Prostate gland (tissue), 2 donors: Measurements from ENCODE around the gene ZNF343. TPM values are rescaled to one million over a fixed set of nuclear protein-coding genes. Genes with fewer than 3 reads are reported as not detected.
"Not testable (repeated sequence)": the region's sequence is repeated elsewhere in the genome, so short reads cannot be mapped to it uniquely, and the experiment has no call there.

Experiments used
- DNase-seq: peaks from one replicate; pipeline ENCODE4 v3.0.0-alpha.2; 2019; ENCODE audit warnings: low spot score
- H3K27ac ChIP-seq, 2 donors: fragments of 200-600 bp; sonication (generic); 2 replicates each; pipeline ENCODE4 v1.5.1; 2017 to 2019
- H3K27me3 ChIP-seq: fragments of 200-600 bp; sonication (generic); replicated peaks from 2 replicates; pipeline ENCODE4 v1.5.1; 2019; ENCODE audit not compliant: insufficient read depth
- H3K36me3 ChIP-seq, 2 donors: fragments of 200-600 bp; sonication (generic); 1 replicate in 1 of 2; 2 replicates in 1 of 2; pipeline versions ENCODE4 v1.5.1 to v1.8.1; 2017 to 2019
- H3K4me1 ChIP-seq: fragments of 200-600 bp; sonication (generic); replicated peaks from 2 replicates; pipeline ENCODE4 v1.5.1; 2019
- H3K4me3 ChIP-seq, 2 donors: fragments of 200-600 bp; sonication (generic); 2 replicates each; pipeline ENCODE4 v1.5.1; 2017 to 2019
- H3K9me3 ChIP-seq: fragments of 200-600 bp; sonication (generic); 2 replicates; pipeline ENCODE4 v1.5.1; 2017
- POLR2A ChIP-seq: fragments of 450-650 bp; IDR thresholded peaks from one replicate; pipeline ENCODE4 v1.6.1; 2016; ENCODE audit warnings: antibody characterized with exemption, mild to moderate bottlenecking
- POLR2AphosphoS5 ChIP-seq: sonication (generic); formaldehyde crosslinking; IDR thresholded peaks from one replicate; pipeline ENCODE4 v1.6.1; 2017; ENCODE audit warnings: antibody characterized with exemption
- WGBS: methylation state at CpG from one replicate; pipeline ENCODE4 v1.1.5; 2018; 5-methylcytosine and 5-hydroxymethylcytosine counted together
- intact Hi-C: fragments of 100-400 bp; cut with DNase I; formaldehyde crosslinking; loops from one replicate; pipeline ENCODE4 v1.14.2; 2022
- total RNA-seq, 2 donors: library from RNA; depleted of rRNA; stranded (reverse); fragments of >200 nt; gene quantifications; one replicate each; pipeline ENCODE4 v1.1.0, GENCODE V29; 2016
- TF ChIP-seq, protein P1 (sequence below), 4 experiments: fragments of 200-600 bp in 2 of 4; fragments of 450-650 bp in 2 of 4; sonication (generic) in 2 of 4; IDR thresholded peaks; 1 replicate in 3 of 4; 2 replicates in 1 of 4; pipeline ENCODE4 v1.5.1; 2016 to 2019; ENCODE audit warnings: antibody characterized with exemption in 4 of 4, mild to moderate bottlenecking in 2 of 4, moderate library complexity in 2 of 4

The ZNF343 gene
- total RNA-seq, 2 donors from 2014 or later, result 8.0 to 10.4 TPM

DNA sequence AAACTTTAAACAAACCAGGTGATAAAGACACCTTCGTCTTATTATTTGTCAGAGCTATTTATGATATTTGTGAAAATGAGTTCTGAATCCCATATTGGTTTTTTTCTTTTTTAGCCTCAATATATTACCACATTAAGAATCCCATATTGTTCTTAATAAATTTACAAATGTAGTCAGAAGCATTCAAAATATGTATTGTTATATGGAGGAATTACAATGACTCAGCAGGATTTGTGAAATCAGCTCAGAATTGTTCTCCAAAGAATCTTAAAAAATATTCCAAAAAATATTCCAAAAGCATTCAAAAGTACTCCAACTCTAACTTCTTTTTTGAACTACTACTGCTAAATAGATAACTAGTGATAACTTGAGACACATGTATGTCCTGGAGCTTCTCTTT lies 6.5 kb upstream of the ZNF343 start:
- H3K4me1 ChIP-seq, result no peaks in the 10 kb centered on the region
- intact Hi-C loops, result no loop called here
- WGBS, result 61% methylated on average over 1 of the region's 1 CpG
- H3K36me3 ChIP-seq, result no peaks in the 10 kb centered on the region
- H3K27ac ChIP-seq, result no peak overlapping the region
- no peak for DNase-seq
- H3K4me3 ChIP-seq, result no peak overlapping the region
- no peaks in the 10 kb centered on the region for H3K27me3 ChIP-seq
- no peak for TF ChIP-seq POLR2A
- TF ChIP-seq POLR2AphosphoS5, result no peak
- H3K9me3 ChIP-seq, result no peaks in the 10 kb centered on the region

- no peaks in the 10 kb centered on the region for H3K27me3 ChIP-seq
- H3K4me1 ChIP-seq, result no peaks in the 10 kb centered on the region
- H3K9me3 ChIP-seq, result no peaks in the 10 kb centered on the region
- 82% methylated on average over 3 of the region's 3 CpGs for WGBS
- TF ChIP-seq, protein P1, sequence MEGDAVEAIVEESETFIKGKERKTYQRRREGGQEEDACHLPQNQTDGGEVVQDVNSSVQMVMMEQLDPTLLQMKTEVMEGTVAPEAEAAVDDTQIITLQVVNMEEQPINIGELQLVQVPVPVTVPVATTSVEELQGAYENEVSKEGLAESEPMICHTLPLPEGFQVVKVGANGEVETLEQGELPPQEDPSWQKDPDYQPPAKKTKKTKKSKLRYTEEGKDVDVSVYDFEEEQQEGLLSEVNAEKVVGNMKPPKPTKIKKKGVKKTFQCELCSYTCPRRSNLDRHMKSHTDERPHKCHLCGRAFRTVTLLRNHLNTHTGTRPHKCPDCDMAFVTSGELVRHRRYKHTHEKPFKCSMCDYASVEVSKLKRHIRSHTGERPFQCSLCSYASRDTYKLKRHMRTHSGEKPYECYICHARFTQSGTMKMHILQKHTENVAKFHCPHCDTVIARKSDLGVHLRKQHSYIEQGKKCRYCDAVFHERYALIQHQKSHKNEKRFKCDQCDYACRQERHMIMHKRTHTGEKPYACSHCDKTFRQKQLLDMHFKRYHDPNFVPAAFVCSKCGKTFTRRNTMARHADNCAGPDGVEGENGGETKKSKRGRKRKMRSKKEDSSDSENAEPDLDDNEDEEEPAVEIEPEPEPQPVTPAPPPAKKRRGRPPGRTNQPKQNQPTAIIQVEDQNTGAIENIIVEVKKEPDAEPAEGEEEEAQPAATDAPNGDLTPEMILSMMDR (IDR thresholded peaks at IDR 0.05), result no peak
- TF ChIP-seq POLR2A (no peak), POLR2AphosphoS5 (no peak)
- intact Hi-C loops, result loop anchor here (2.0 kb wide), 1 partner anchor 39 kb away; the partner anchor contains the start of gene SNRPB
- H3K27ac ChIP-seq, result no peak overlapping the region
- no peaks in the 10 kb centered on the region for H3K36me3 ChIP-seq
- no peak overlapping the region for H3K4me3 ChIP-seq
- DNase-seq, result no peak
Observed at GRCh38 chr20:2509794-2510193, 1.1 kb upstream of the ZNF343 start.

- Histone ChIP-seq H3K4me1 (no peaks in the 10 kb centered on the region), H3K9me3 (no peaks in the 10 kb centered on the region), H3K36me3 (no peaks in the 10 kb centered on the region), H3K27me3 (no peaks in the 10 kb centered on the region), H3K4me3 (peak overlapping the region; percentile 80 to 87), H3K27ac (peak overlapping the region; percentile 88 to 90)
- intact Hi-C loops, result loop anchor here (2.0 kb wide), 1 partner anchor 39 kb away; the partner anchor contains the start of gene SNRPB
- TF ChIP-seq POLR2A (no peak), POLR2AphosphoS5 (no peak)
- TF ChIP-seq, protein P1 (IDR thresholded peaks at IDR 0.05), result no peak
- no peak for DNase-seq
- 48% methylated on average over 9 of the region's 9 CpGs for WGBS
Observed at GRCh38 chr20:2509468-2509781, 710 bp upstream of the ZNF343 start.

DNA sequence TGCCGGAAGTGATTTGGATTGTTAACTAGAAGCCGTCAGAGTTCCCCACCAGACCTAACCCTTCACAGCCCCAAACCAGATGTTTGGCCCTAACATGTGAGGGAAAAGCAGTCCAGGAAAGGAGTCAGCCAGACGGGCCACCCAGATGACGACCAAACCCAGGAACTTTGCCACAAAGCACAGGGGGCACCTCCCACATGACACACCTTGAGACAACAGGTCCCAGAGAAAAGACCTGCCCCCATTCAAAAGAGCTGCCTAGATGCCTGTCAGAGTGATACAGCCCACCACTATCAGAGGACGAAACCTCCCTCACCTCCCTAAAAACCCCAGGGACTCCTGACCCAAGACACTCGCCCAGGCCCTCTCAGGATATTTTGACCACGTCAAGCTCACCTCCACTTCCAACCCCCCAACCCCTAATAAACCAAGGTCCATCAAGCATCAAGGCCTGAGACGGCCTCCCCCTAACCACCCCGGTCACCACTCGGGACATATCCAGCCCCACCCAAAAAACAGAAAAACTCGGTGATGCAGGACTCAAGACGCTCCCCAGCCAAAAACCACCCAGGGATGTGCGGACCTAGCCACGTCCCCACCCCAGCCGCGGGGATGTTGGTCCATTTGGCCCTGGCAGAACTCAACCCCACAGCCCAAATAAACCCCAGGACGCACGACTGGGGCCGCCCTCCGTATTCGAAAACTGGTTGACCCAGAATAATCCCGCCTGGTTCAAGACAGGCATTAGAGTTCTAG lies 662 bp downstream of the ZNF343 start:
- Histone ChIP-seq H3K9me3 (no peaks in the 10 kb centered on the region), H3K4me1 (no peaks in the 10 kb centered on the region), H3K27me3 (no peaks in the 10 kb centered on the region), H3K27ac (peak overlapping the region; percentile 88 to 90), H3K4me3 (peak overlapping the region; percentile 80 to 87), H3K36me3 (no peaks in the 10 kb centered on the region)
- WGBS, result 8% methylated on average over 22 of the region's 22 CpGs
- TF ChIP-seq, protein P1 (IDR thresholded peaks at IDR 0.05), result no peak
- TF ChIP-seq POLR2A (no peak), POLR2AphosphoS5 (no peak)
- intact Hi-C loops, result loop anchor here (2.0 kb wide), 1 partner anchor 37 kb away; the partner anchor contains the start of gene SNRPB
- no peak for DNase-seq

- no peak overlapping the region for H3K27ac ChIP-seq
- H3K9me3 ChIP-seq, result no peaks in the 10 kb centered on the region
- H3K4me3 ChIP-seq, result peak overlapping the region in 1 of 2 donors; percentile 87
- TF ChIP-seq, protein P1 (IDR thresholded peaks at IDR 0.05), result no peak
- TF ChIP-seq POLR2A (no peak), POLR2AphosphoS5 (no peak)
- 79% methylated on average over 5 of the region's 5 CpGs for WGBS
- no peak for DNase-seq
- intact Hi-C loops, result no loop called here
- no peaks in the 10 kb centered on the region for H3K27me3 ChIP-seq
- H3K36me3 ChIP-seq, result no peaks in the 10 kb centered on the region
- no peaks in the 10 kb centered on the region for H3K4me1 ChIP-seq
Observed at GRCh38 chr20:2507464-2507863, 1.3 kb downstream of the ZNF343 start.

DNA sequence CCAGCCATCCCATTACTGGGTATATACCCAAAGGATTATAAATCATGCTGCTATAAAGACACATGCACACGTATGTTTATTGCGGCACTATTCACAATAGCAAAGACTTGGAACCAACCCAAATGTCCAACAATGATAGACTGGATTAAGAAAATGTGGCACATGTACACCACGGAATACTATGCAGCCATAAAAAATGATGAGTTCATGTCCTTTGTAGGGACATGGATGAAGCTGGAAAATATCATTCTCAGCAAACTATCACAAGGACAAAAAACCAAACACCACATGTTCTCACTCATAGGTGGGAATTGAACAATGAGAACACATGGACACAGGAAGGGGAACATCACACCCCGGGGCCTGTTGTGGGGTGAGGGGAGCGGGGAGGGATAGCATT lies 2.3 kb downstream of the ZNF343 start:
- intact Hi-C loops, H3K27me3 ChIP-seq, H3K4me3 ChIP-seq, H3K9me3 ChIP-seq, H3K27ac ChIP-seq, H3K36me3 ChIP-seq, H3K4me1 ChIP-seq, DNase-seq: not testable (repeated sequence)
- 99% methylated on average over 3 of the region's 5 CpGs for WGBS

DNA sequence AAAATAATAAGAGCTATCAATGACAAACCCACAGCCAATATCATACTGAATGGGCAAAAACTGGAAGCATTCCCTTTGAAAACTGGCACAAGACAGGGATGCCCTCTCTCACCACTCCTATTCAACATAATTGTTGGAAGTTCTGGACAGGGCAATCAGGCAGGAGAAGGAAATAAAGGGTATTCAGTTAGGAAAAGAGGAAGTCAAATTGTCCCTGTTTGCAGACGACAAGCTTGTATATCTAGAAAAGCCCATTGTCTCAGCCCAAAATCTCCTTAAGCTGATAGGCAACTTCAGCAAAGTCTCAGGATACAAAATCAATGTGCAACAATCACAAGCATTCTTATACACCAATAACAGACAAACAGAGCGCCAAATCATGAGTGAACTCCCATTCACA lies 3.9 kb downstream of the ZNF343 start:
- DNase-seq, H3K36me3 ChIP-seq, intact Hi-C loops, H3K9me3 ChIP-seq, H3K27me3 ChIP-seq, H3K4me3 ChIP-seq, H3K4me1 ChIP-seq, H3K27ac ChIP-seq: not testable (repeated sequence)
- 90% methylated on average over 2 of the region's 2 CpGs for WGBS

- H3K4me1 ChIP-seq, DNase-seq, H3K9me3 ChIP-seq, H3K36me3 ChIP-seq, H3K4me3 ChIP-seq, H3K27ac ChIP-seq, intact Hi-C loops, H3K27me3 ChIP-seq: not testable (repeated sequence)
- 93% methylated on average over 2 of the region's 2 CpGs for WGBS
Observed at GRCh38 chr20:2502808-2503384, 5.8 kb downstream of the ZNF343 start.
